Type B pancreatic cell (in vitro differentiated cells): Measurements from ENCODE around the gene TAF1B. TPM values are rescaled to one million over a fixed set of nuclear protein-coding genes. Genes with fewer than 3 reads are reported as not detected.
"Not testable (repeated sequence)": the region's sequence is repeated elsewhere in the genome, so short reads cannot be mapped to it uniquely, and the experiment has no call there.

ENCODE experiments used
- DNase-seq: peaks from one replicate; pipeline ENCODE4 v3.0.0; 2021; ENCODE audit warnings: mixed read lengths; ENCODE audit not compliant: unreplicated experiment; ENCODE audit errors: extremely low spot score
- H3K27ac Mint-ChIP-seq: 2 replicates; pipeline ENCODE4 v1.8.0; 2021; ENCODE audit warnings: mild to moderate bottlenecking, mixed read lengths
- H3K27me3 Mint-ChIP-seq: 2 replicates; pipeline ENCODE4 v1.8.0; 2021; ENCODE audit warnings: mixed read lengths
- H3K36me3 Mint-ChIP-seq: 2 replicates; pipeline ENCODE4 v1.8.0; 2021; ENCODE audit warnings: mixed read lengths
- H3K4me1 Mint-ChIP-seq: one replicate; pipeline ENCODE4 v1.8.0; 2021; ENCODE audit warnings: mixed read lengths; ENCODE audit not compliant: unreplicated experiment
- H3K4me3 Mint-ChIP-seq: 2 replicates; pipeline ENCODE4 v1.8.0; 2021; ENCODE audit warnings: mild to moderate bottlenecking, mixed read lengths
- H3K9me3 Mint-ChIP-seq: 2 replicates; pipeline ENCODE4 v1.8.0; 2021; ENCODE audit warnings: mixed read lengths
- total RNA-seq: library from RNA; stranded (reverse); gene quantifications from 2 replicates; pipeline ENCODE4 v1.2.1, GENCODE V29; 2021; ENCODE audit warnings: low replicate concordance
- TF ChIP-seq, protein P1 (sequence below): fragments of 200-600 bp; sonication (generic); conservative IDR thresholded peaks from 2 replicates; pipeline ENCODE4 v1.5.0; 2021; ENCODE audit warnings: antibody characterized with exemption, mild to moderate bottlenecking

Gene TAF1B
- total RNA-seq, 1 donor from 2014 or later = 34.1 TPM

DNA sequence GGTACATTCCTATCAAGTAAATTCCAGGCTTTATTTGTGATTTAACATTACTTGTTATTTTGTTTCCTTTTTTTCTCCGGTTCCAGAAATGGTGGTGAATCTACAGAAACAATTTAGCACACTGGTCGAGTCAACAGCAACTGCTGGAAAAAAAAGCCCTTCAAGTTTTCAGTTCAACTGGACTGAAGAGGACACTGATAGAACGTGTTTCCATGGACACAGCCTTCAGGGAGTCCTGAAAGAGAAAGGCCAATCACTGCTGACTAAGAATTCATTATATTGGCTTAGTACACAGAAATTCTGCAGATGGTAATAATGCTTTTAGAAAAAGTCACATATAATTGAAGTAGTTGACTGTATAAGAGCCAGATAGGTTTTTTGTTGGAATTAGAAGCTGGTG is 76.2 kb downstream of the TAF1B start:
- DNase-seq = no peak
- TF ChIP-seq, protein P1, sequence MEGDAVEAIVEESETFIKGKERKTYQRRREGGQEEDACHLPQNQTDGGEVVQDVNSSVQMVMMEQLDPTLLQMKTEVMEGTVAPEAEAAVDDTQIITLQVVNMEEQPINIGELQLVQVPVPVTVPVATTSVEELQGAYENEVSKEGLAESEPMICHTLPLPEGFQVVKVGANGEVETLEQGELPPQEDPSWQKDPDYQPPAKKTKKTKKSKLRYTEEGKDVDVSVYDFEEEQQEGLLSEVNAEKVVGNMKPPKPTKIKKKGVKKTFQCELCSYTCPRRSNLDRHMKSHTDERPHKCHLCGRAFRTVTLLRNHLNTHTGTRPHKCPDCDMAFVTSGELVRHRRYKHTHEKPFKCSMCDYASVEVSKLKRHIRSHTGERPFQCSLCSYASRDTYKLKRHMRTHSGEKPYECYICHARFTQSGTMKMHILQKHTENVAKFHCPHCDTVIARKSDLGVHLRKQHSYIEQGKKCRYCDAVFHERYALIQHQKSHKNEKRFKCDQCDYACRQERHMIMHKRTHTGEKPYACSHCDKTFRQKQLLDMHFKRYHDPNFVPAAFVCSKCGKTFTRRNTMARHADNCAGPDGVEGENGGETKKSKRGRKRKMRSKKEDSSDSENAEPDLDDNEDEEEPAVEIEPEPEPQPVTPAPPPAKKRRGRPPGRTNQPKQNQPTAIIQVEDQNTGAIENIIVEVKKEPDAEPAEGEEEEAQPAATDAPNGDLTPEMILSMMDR = no peak
- no peak overlapping the region for H3K27ac Mint-ChIP-seq
- H3K9me3 Mint-ChIP-seq = no peaks in the 10 kb centered on the region
- peaks cover 23% of the 10 kb centered on the region for H3K36me3 Mint-ChIP-seq
- no peaks in the 10 kb centered on the region for H3K4me1 Mint-ChIP-seq
- H3K4me3 Mint-ChIP-seq = no peak overlapping the region
- no peaks in the 10 kb centered on the region for H3K27me3 Mint-ChIP-seq

DNA sequence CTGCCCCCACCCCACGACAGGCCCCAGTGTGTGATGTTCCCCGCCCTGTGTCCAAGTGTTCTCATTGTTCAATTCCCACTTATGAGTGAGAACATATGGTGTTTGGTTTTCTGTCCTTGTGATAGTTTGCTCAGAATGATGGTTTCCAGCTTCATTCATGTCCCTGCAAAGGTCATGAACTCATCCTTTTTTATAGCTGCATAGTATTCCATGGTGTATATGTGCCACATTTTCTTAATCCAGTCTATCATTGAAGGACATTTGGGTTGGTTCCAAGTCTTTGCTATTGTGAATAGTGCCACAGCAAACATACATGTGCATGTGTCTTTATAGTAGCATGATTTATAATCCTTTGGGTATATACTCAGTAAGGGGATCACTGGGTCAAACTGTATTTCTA is 83.7 kb downstream of the TAF1B start:
- not testable (repeated sequence) for H3K27ac Mint-ChIP-seq, H3K27me3 Mint-ChIP-seq, H3K4me3 Mint-ChIP-seq, DNase-seq, H3K9me3 Mint-ChIP-seq, H3K4me1 Mint-ChIP-seq
- H3K36me3 Mint-ChIP-seq = peaks cover 55% of the 10 kb centered on the region

DNA sequence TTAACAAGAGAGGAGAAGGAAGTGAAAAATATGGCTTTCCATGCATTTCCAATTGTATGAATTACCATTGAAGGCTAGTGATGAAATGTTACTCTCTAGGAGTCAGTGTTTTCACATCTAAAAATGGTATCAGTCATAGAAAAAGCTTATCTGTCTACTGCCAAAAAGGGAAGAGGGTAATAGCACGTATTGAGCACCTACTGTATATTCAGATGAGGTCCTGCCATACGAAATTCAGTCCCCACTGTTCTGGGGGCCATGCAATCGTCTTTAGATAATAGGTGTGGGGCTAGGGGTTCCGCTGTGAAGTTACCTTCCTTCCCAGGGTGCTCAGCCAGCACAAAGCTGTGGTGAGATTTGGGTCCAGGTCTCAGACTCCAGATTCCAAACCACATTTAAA is 94.0 kb downstream of the TAF1B start:
- Mint-ChIP-seq H3K4me1 (peaks cover 28% of the 10 kb centered on the region), H3K27ac (no peak overlapping the region), H3K9me3 (no peaks in the 10 kb centered on the region), H3K4me3 (no peak overlapping the region), H3K27me3 (no peaks in the 10 kb centered on the region), H3K36me3 (peaks cover 8% of the 10 kb centered on the region)
- TF ChIP-seq, protein P1 = no peak
- DNase-seq = no peak

DNA sequence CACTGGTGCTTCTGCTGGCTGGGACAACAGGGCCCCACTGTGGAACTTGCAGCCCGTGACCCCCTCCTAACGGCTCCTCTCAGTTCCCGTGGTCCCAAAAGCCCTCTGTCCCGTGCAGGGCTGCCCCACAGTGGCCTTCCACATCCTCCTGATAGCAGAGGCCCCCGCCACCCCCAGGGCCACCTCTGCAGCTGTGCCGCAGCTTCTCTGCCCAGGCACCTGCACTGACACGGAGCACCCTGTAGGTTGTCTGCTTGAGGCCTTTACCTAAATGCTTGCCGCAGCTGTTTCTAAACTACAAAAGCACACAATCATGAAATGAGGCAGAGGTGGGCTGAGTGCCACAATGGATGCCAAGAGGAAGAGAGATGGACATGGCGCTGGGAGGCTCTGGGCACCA is 94.7 kb downstream of the TAF1B start:
- no peaks in the 10 kb centered on the region for H3K9me3 Mint-ChIP-seq
- TF ChIP-seq, protein P1 = no peak
- no peak for DNase-seq

DNA sequence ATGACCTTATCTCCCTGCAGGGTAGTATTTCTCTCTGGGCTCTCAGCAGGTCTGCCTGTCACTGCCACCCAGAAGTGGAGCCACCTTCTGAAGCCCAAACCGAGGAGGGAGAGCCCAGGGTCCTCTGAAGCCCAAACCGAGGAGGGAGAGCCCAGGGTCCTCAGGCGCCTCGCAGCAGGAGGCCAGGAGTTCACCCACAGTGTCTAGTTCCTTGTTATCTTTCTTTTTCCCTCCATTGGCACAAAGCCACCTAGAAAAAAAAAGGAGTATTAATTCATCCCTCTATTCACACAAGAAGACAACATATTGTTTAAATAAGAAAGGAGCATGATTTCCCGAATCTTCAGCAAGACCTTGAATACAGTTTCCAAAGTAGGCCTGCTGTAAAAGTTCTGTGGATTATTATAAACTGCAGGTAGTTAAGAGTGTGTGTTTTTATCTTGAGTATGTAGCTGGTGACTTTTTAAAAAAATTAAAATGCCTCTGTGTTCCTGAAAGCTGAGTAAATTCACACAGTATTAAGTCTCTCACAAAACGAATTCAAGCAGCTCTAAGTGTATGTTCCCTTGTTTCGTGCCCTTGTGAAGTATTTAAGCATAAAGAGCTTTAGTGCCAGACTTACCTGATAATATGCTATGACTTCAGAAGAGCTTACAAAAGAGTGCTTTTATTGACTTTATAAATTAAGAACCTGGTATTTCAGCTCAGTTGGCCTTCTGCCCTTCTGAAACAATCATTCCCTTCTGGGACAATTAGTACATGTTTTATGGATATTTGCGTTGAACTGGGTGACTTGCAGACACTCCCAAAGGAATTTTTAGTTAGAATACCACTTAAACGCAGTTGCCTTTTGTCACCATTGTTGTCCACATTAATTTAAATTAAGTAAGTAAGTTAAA is 96.6 kb downstream of the TAF1B start:
- peak overlapping the region; percentile 94 for H3K27ac Mint-ChIP-seq
- no peaks in the 10 kb centered on the region for H3K9me3 Mint-ChIP-seq
- H3K4me3 Mint-ChIP-seq = no peak overlapping the region
- peaks cover 36% of the 10 kb centered on the region for H3K4me1 Mint-ChIP-seq
- TF ChIP-seq, protein P1 = no peak
- no peak for DNase-seq
- H3K36me3 Mint-ChIP-seq = no peaks in the 10 kb centered on the region
- H3K27me3 Mint-ChIP-seq = no peaks in the 10 kb centered on the region

More for the DNA sequence above, 94.7 kb downstream of the TAF1B start:
- peaks cover 6% of the 10 kb centered on the region for H3K36me3 Mint-ChIP-seq
- peaks cover 35% of the 10 kb centered on the region for H3K4me1 Mint-ChIP-seq
- no peaks in the 10 kb centered on the region for H3K27me3 Mint-ChIP-seq
- no peak overlapping the region for H3K27ac Mint-ChIP-seq
- no peak overlapping the region for H3K4me3 Mint-ChIP-seq

DNA sequence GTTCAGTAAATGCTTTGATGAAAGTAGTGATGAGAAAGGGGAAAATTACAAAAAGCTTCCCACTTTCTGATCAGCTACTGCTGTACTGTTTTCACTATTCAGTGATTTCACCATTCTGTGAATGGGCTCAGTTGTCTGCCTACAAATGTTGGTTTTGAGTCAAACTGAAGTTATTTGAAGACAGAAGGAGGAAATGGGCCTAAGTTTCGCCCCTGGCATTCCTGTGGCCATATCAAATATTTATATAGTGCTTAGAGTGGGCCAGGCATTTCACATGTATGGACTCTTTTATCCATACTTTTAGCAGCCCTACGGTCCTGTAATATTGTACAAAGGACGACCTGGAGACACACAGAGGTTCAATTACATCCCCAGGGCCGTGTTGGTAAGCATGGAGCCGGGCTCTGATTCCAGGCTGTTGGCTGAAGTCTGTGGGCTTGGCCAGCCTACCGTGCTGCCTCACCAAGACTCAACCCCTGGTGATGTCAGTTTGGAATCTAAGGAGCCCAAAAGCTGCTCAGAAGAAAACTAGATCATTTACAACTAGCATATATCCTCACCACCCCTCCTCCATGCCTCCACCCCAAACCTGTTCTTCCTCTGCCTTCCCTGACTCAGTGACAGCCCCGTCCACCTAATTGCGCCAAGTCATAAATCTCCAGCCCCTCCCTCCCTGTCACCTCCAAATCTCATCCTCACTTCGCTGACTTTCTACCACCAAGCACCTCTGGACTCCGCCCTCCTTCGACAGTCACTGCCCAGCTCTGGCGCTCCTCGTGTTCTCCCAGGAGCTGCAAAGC is 98.1 kb downstream of the TAF1B start:
- DNase-seq = no peak
- H3K4me3 Mint-ChIP-seq = peak overlapping the region; percentile 76
- peak overlapping the region; percentile 94 for H3K27ac Mint-ChIP-seq
- peaks cover 36% of the 10 kb centered on the region for H3K4me1 Mint-ChIP-seq
- H3K27me3 Mint-ChIP-seq = peaks cover 8% of the 10 kb centered on the region
- no peaks in the 10 kb centered on the region for H3K9me3 Mint-ChIP-seq
- no peaks in the 10 kb centered on the region for H3K36me3 Mint-ChIP-seq
- TF ChIP-seq, protein P1 = no peak
